GM12801 (cell line): ENCODE data around the gene LAD1.

Experiments used
- CTCF ChIP-seq: IDR thresholded peaks from one replicate; pipeline ENCODE4 v1.5.1; 2011; ENCODE audit warnings: control low read depth; ENCODE audit not compliant: insufficient read length; ENCODE audit errors: extremely low read depth

LAD1 gene

GRCh38 chr1:201423655-201424054 is 24.5 kb upstream of the LAD1 start:
- no peak for TF ChIP-seq CTCF

GRCh38 chr1:201422436-201423030 is 23.4 kb upstream of the LAD1 start:
- no peak for TF ChIP-seq CTCF

GRCh38 chr1:201422026-201422425 is 22.9 kb upstream of the LAD1 start:
- TF ChIP-seq CTCF, result no peak

- TF ChIP-seq CTCF, result no peak
Observed at GRCh38 chr1:201421041-201421440, 21.9 kb upstream of the LAD1 start.

- TF ChIP-seq CTCF, result no peak
Observed at GRCh38 chr1:201420608-201421002, 21.5 kb upstream of the LAD1 start.

- TF ChIP-seq CTCF, result no peak
Observed at GRCh38 chr1:201419746-201420607, 20.9 kb upstream of the LAD1 start.

- TF ChIP-seq CTCF, result no peak
Observed at GRCh38 chr1:201419256-201419655, 20.1 kb upstream of the LAD1 start.
